Brain microvascular endothelial cell (primary cell): ENCODE results near the gene PF4V1.
A peak's percentile ranks its signal among the peaks of the same experiment; 100 is the strongest.

ENCODE experiments used
- DNase-seq: peaks from one replicate; pipeline ENCODE4 v3.0.0-alpha.2; 2020
- H3K27ac ChIP-seq: fragments of 250-450 bp; sonication (Bioruptor Pico); 2 replicates; pipeline ENCODE4 v1.5.1; 2020; ENCODE audit warnings: mild to moderate bottlenecking, moderate library complexity
- H3K27me3 ChIP-seq: fragments of 250-450 bp; sonication (Bioruptor Pico); replicated peaks from 2 replicates; pipeline ENCODE4 v1.5.1; 2020; ENCODE audit warnings: mild to moderate bottlenecking
- H3K36me3 ChIP-seq: fragments of 250-450 bp; sonication (Bioruptor Pico); replicated peaks from 2 replicates; pipeline ENCODE4 v1.5.1; 2020; ENCODE audit warnings: mild to moderate bottlenecking
- H3K4me3 ChIP-seq: 2 replicates; pipeline ENCODE4 v1.5.1; 2011; ENCODE audit warnings: low read depth, mild to moderate bottlenecking, control low read depth, low read length, moderate library complexity
- in situ Hi-C: cut with HindIII; loops from 2 replicates; pipeline ENCODE4 v1.10.0; 2017; ENCODE audit warnings: low sequenced_read_pairs, low pct_ligation_motif_present
- TF ChIP-seq, protein P1 (sequence below): IDR thresholded peaks from 2 replicates; pipeline ENCODE4 v1.5.1; 2011; ENCODE audit warnings: low read depth, mild to moderate bottlenecking, moderate library complexity, low read length, control low read depth, inconsistent platforms; ENCODE audit errors: missing control alignments

Gene PF4V1

DNA sequence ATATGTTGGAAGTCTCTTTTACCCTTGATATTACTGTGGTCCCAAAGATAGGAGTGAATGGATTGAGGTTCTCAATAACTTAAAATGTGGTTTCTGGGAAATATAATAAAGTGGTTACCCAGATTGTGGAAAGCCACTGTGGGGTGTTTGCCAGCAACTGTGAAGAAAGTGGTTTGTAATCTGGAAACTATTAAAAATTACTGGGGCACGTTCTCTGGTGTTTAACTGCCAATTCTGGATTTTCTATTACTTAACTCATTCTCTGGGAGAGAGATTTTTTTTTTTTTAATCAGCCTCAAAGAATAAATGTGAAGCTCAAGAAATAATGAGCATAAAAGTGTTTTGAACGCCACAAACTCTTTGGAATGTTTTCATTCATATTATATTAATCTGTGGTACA is 21.5 kb upstream of the PF4V1 start:
- Histone ChIP-seq H3K4me3 (no peak overlapping the region), H3K27ac (no peak overlapping the region), H3K36me3 (no peaks in the 10 kb centered on the region), H3K27me3 (no peaks in the 10 kb centered on the region)
- in situ Hi-C loops, result no loop called here
- TF ChIP-seq, protein P1, sequence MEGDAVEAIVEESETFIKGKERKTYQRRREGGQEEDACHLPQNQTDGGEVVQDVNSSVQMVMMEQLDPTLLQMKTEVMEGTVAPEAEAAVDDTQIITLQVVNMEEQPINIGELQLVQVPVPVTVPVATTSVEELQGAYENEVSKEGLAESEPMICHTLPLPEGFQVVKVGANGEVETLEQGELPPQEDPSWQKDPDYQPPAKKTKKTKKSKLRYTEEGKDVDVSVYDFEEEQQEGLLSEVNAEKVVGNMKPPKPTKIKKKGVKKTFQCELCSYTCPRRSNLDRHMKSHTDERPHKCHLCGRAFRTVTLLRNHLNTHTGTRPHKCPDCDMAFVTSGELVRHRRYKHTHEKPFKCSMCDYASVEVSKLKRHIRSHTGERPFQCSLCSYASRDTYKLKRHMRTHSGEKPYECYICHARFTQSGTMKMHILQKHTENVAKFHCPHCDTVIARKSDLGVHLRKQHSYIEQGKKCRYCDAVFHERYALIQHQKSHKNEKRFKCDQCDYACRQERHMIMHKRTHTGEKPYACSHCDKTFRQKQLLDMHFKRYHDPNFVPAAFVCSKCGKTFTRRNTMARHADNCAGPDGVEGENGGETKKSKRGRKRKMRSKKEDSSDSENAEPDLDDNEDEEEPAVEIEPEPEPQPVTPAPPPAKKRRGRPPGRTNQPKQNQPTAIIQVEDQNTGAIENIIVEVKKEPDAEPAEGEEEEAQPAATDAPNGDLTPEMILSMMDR, result no peak
- no peak for DNase-seq

DNA sequence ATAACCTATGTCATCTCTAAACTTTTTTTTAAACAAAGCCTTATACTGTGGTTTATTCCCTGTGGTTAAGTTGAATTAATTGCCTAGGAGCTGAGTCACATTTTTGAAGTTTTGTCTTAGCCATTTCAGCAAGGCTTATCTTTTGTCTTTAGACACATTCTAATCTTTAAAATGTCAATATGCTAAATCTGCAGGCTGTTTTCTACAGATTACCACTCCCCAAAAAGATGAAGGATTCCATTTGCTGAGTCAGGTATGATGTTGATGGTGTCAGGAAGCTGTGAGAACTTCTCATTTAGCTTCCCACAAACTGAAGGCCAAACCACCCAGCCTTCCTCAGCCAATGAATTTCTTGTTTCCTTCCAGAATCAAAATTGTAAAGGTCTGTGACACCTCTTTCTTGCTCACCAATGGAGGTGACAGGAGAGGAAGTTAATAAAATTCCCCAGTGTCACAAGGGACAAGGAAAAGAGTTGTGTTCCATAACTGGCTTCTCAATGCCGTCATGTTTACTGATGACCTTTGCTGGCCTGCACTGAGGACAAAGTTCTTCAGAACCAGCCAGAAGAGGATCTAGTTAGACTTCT is 20.4 kb upstream of the PF4V1 start:
- no peak overlapping the region for H3K27ac ChIP-seq
- no peak for DNase-seq
- no peak overlapping the region for H3K4me3 ChIP-seq
- no peaks in the 10 kb centered on the region for H3K36me3 ChIP-seq
- TF ChIP-seq, protein P1, result no peak
- in situ Hi-C loops, result no loop called here
- H3K27me3 ChIP-seq, result no peaks in the 10 kb centered on the region

DNA sequence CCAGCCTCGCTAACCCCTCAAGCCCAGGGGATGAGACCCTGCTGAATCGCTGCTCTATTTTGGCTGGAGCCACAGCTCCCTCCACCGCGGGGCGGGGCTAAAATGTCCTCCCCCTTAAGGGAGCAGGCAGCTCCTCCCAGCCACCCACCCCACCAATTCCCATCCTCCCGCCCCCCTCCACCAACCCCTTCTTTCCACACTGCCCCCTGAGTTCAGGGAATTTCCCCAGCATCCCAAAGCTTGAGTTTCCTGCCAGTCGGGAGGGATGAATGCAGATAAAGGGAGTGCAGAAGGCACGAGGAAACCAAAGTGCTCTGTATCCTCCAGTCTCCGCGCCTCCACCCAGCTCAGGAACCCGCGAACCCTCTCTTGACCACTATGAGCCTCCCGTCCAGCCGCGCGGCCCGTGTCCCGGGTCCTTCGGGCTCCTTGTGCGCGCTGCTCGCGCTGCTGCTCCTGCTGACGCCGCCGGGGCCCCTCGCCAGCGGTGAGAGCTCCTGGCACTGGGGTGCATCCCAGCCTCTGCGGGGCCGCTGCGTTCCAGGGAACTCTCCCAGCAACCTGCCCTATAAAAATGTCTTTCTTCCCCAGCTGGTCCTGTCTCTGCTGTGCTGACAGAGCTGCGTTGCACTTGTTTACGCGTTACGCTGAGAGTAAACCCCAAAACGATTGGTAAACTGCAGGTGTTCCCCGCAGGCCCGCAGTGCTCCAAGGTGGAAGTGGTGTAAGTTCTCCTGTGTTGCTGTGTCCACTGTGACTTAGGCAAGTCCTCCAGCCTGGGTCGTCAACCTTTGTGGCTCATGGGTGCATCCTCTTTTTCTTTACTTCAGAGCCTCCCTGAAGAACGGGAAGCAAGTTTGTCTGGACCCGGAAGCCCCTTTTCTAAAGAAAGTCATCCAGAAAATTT is 16.5 kb upstream of the PF4V1 start, which contains the start of gene CXCL6:
TSS of gene CXCL6 (plus strand) at position 306 of the 907 bp plus-strand sequence. CDS start at position 379, 73 bp downstream.
- Histone ChIP-seq H3K27me3 (no peaks in the 10 kb centered on the region), H3K27ac (no peak within 1 kb of the TSS), H3K36me3 (no peaks in the 10 kb centered on the region), H3K4me3 (peak within 1 kb of the TSS; percentile 59)
- TF ChIP-seq, protein P1, result no peak
- DNase-seq, result no peak
- in situ Hi-C loops, result no loop called here

DNA sequence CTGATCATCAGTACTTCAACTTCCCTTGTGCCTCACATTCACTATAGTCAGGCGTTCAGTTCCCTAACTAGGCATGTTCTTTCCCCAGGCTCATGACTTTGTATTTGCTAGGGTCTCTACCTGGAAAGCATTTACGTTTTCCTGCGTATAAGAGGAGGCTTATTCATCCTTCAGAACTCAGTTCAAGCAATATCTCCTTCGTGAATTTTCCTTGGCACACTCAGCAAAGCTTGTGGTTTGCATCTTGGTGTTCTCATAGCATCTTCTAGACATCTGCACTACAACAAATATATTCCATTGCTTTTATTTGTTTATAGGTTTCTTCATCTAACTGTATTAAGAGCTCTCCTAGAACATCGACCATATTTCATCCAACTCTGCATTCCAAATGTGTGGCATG is 14.0 kb upstream of the PF4V1 start:
- no peak overlapping the region for H3K27ac ChIP-seq
- DNase-seq, result no peak
- no peaks in the 10 kb centered on the region for H3K36me3 ChIP-seq
- TF ChIP-seq, protein P1, result no peak
- no peak overlapping the region for H3K4me3 ChIP-seq
- H3K27me3 ChIP-seq, result no peaks in the 10 kb centered on the region
- in situ Hi-C loops, result no loop called here

DNA sequence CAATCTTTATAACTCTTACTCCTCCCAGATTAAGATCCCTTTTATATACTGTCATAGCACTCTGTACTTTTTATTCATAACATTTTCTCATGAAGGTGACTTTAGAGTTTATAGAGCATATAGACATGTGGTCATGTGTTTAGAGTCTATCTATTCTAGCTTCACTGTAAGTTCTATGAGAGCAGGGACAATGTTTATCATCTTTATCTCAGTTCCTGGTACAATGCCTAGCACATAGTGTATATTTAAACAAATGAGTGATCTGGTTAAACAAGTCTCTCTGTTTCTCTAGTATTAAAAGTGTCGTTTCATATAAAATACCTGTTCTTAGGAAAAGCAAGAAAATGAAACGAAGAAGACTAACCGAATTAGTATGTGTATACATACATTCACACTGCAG is 13.4 kb upstream of the PF4V1 start:
- DNase-seq, result no peak
- no peaks in the 10 kb centered on the region for H3K36me3 ChIP-seq
- in situ Hi-C loops, result no loop called here
- H3K4me3 ChIP-seq, result no peak overlapping the region
- no peaks in the 10 kb centered on the region for H3K27me3 ChIP-seq
- no peak overlapping the region for H3K27ac ChIP-seq
- TF ChIP-seq, protein P1, result no peak
